ENCODE data around the gene PTPN1. TPM values are rescaled to one million over a fixed set of nuclear protein-coding genes. Genes with fewer than 3 reads are reported as not detected.

PTPN1 gene
- total RNA-seq, 1 donor from 2014 or later, result 38.1 TPM

GRCh38 chr20:50552979-50553378, 42.8 kb downstream of the PTPN1 start:
- Histone ChIP-seq H3K4me2 (no peak overlapping the region), H3K27me3 (no peaks in the 10 kb centered on the region), H2AFZ (replicated peaks) (no peak overlapping the region), H3F3A (ENCODE audit: low read depth) (no peaks in the 10 kb centered on the region), H3K9me3 (ENCODE audit: low read depth) (no peaks in the 10 kb centered on the region), H3K4me3 (no peak overlapping the region), H4K20me1 (ENCODE audit: low read depth) (peaks cover 12% of the 10 kb centered on the region), H3K9ac (no peak overlapping the region), H3K36me3 (no peaks in the 10 kb centered on the region), H3K27ac (no peak overlapping the region), H3K4me1 (no peaks in the 10 kb centered on the region), H3K79me2 (ENCODE audit: low read depth) (peaks cover 19% of the 10 kb centered on the region)
- no peak for DNase-seq (ENCODE audit: low spot score)
- peaks cover 2% of the 10 kb centered on the region for H3K27me3 Mint-ChIP-seq (ENCODE audit: insufficient read depth, low read depth)
- no peaks in the 10 kb centered on the region for H3K9me3 Mint-ChIP-seq
- no peak overlapping the region for H3K4me3 Mint-ChIP-seq
- H3K4me1 Mint-ChIP-seq, result no peaks in the 10 kb centered on the region
- peaks cover 9% of the 10 kb centered on the region for H3K36me3 Mint-ChIP-seq
- H3K27ac Mint-ChIP-seq, result no peak overlapping the region
- no peak for TF ChIP-seq EZH2 (IDR thresholded peaks at IDR 0.05)
- TF ChIP-seq EZH2phosphoT487 (IDR thresholded peaks at IDR 0.05), result no peak
- no peak for TF ChIP-seq CTCF (IDR thresholded peaks at IDR 0.05)

GRCh38 chr20:50554694-50555579, 44.8 kb downstream of the PTPN1 start:
- Histone ChIP-seq H3K4me3 (no peak overlapping the region), H3K27ac (no peak overlapping the region), H3K4me1 (no peaks in the 10 kb centered on the region), H3K27me3 (no peaks in the 10 kb centered on the region), H3K79me2 (ENCODE audit: low read depth) (peaks cover 25% of the 10 kb centered on the region), H4K20me1 (ENCODE audit: low read depth) (peaks cover 8% of the 10 kb centered on the region), H3K9me3 (ENCODE audit: low read depth) (no peaks in the 10 kb centered on the region), H3K9ac (no peak overlapping the region), H2AFZ (replicated peaks) (no peak overlapping the region), H3K4me2 (no peak overlapping the region), H3F3A (ENCODE audit: low read depth) (no peaks in the 10 kb centered on the region), H3K36me3 (no peaks in the 10 kb centered on the region)
- Mint-ChIP-seq H3K9me3 (peaks cover 4% of the 10 kb centered on the region), H3K4me3 (no peak overlapping the region), H3K4me1 (peaks cover 3% of the 10 kb centered on the region), H3K27ac (no peak overlapping the region), H3K27me3 (ENCODE audit: insufficient read depth, low read depth) (peaks cover 2% of the 10 kb centered on the region), H3K36me3 (peaks cover 14% of the 10 kb centered on the region)
- TF ChIP-seq CTCF (IDR thresholded peaks at IDR 0.05), result no peak
- TF ChIP-seq EZH2phosphoT487 (IDR thresholded peaks at IDR 0.05), result no peak
- no peak for DNase-seq (ENCODE audit: low spot score)

- no peak overlapping the region for H2AFZ ChIP-seq (replicated peaks)
- no peaks in the 10 kb centered on the region for H3K27me3 ChIP-seq
- Mint-ChIP-seq H3K4me3 (no peak overlapping the region), H3K9me3 (peaks cover 4% of the 10 kb centered on the region), H3K36me3 (peaks cover 14% of the 10 kb centered on the region), H3K27ac (no peak overlapping the region), H3K27me3 (ENCODE audit: insufficient read depth, low read depth) (peaks cover 2% of the 10 kb centered on the region), H3K4me1 (peaks cover 3% of the 10 kb centered on the region)
- H3F3A ChIP-seq (ENCODE audit: low read depth), result no peaks in the 10 kb centered on the region
- no peak for DNase-seq (ENCODE audit: low spot score)
- H4K20me1 ChIP-seq (ENCODE audit: low read depth), result peaks cover 2% of the 10 kb centered on the region
- no peak for TF ChIP-seq CTCF (IDR thresholded peaks at IDR 0.05)
- no peak for TF ChIP-seq EZH2 (IDR thresholded peaks at IDR 0.05)
- no peak for TF ChIP-seq EZH2phosphoT487 (IDR thresholded peaks at IDR 0.05)
- no peaks in the 10 kb centered on the region for H3K36me3 ChIP-seq
- H3K9me3 ChIP-seq (ENCODE audit: low read depth), result no peaks in the 10 kb centered on the region
- peaks cover 25% of the 10 kb centered on the region for H3K79me2 ChIP-seq (ENCODE audit: low read depth)
- no peak overlapping the region for H3K4me3 ChIP-seq
- H3K9ac ChIP-seq, result no peak overlapping the region
- no peak overlapping the region for H3K4me2 ChIP-seq
- H3K4me1 ChIP-seq, result no peaks in the 10 kb centered on the region
- H3K27ac ChIP-seq, result no peak overlapping the region
Measured at GRCh38 chr20:50555662-50556061, 45.5 kb downstream of the PTPN1 start.

All from neural progenitor cell (in vitro differentiated cells).